KMS-11 (cell line): ENCODE data around the gene TMEM151B.

ENCODE experiments used
- H2AFZ ChIP-seq: fragments of 200-600 bp; sonication (generic); 2 replicates; pipeline ENCODE4 v1.6.1; 2016; ENCODE audit warnings: antibody characterized with exemption, mixed run types, low read depth
- H3K27ac ChIP-seq: fragments of 200-600 bp; sonication (generic); 2 replicates; pipeline ENCODE4 v1.6.1; 2016; ENCODE audit warnings: mild to moderate bottlenecking, mixed run types
- H3K27me3 ChIP-seq: fragments of 200-600 bp; sonication (generic); 2 replicates; pipeline ENCODE4 v1.6.1; 2017; ENCODE audit warnings: mild to moderate bottlenecking, low read depth, mixed run types, moderate library complexity; ENCODE audit not compliant: insufficient read depth
- H3K36me3 ChIP-seq: fragments of 200-600 bp; sonication (generic); 2 replicates; pipeline ENCODE4 v1.6.1; 2017; ENCODE audit warnings: mild to moderate bottlenecking, mixed run types; ENCODE audit not compliant: insufficient read depth
- H3K4me1 ChIP-seq: fragments of 200-600 bp; sonication (generic); 2 replicates; pipeline ENCODE4 v1.6.1; 2016; ENCODE audit warnings: mild to moderate bottlenecking, low read depth, mixed run types; ENCODE audit not compliant: poor library complexity, severe bottlenecking
- H3K4me2 ChIP-seq: fragments of 200-600 bp; sonication (generic); 2 replicates; pipeline ENCODE4 v1.7.0; 2016; ENCODE audit warnings: mild to moderate bottlenecking, mixed run types
- H3K4me3 ChIP-seq: fragments of 200-600 bp; sonication (generic); IDR thresholded peaks from 2 replicates; pipeline ENCODE4 v1.6.1; 2017; ENCODE audit warnings: low read depth, low read length, mixed read lengths; ENCODE audit not compliant: insufficient read depth
- H3K79me2 ChIP-seq: fragments of 200-600 bp; sonication (generic); 2 replicates; pipeline ENCODE4 v1.6.1; 2016; ENCODE audit warnings: low read depth, mixed run types; ENCODE audit not compliant: insufficient read depth
- H3K9ac ChIP-seq: fragments of 200-600 bp; sonication (generic); 2 replicates; pipeline ENCODE4 v1.6.1; 2016; ENCODE audit warnings: mild to moderate bottlenecking, mixed run types
- H4K20me1 ChIP-seq: fragments of 200-600 bp; sonication (generic); 2 replicates; pipeline ENCODE4 v1.6.1; 2016; ENCODE audit warnings: mild to moderate bottlenecking, mixed run types; ENCODE audit not compliant: insufficient read depth
- TF ChIP-seq, protein P1 (sequence below): fragments of 200-600 bp; sonication (generic); conservative IDR thresholded peaks from 2 replicates; pipeline ENCODE4 v1.6.1; 2017; ENCODE audit warnings: low read depth, mild to moderate bottlenecking, antibody characterized with exemption, low read length, moderate library complexity, mixed read lengths

TMEM151B gene

DNA sequence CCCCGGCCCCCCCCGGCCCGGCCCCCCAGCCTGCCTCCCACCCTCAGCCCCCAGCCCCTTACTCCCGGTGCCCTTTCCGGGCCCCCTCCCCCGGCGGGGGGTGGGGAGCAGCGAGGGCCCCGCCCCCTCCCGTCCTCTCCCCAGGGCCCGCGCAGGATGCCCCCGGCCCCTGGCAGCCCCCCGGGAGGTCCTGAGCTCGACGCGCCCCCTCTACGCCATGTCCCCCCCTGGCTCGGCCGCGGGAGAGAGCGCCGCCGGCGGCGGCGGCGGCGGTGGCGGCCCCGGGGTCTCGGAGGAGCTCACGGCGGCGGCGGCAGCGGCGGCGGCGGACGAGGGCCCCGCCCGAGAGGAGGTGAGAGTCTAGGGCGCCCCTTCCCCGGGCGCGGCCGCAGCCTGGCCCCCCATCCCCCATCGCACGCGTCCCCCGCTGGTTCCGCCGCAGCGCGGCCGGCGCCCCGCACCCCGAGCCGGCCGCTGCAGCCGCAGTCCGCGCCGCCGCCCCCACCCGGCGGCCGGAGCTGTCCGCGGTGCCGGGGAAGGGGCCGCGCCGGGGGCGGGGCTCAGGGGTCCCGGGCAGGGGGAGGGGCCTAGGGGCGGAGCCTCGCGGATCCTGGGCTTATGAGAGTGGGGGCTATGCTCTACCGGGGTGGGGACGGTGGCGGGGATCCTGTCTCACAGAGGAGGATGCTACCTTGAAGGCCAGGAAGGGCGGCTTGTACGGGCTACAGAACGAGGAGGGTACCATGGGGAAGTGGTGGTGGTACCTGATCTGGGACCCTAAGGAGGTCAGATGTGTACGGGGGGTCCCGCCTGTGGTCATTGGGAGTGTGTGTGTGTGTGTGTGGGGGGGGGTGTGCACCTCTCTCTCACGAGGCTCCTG lies 516 bp downstream of the TMEM151B start:
- Histone ChIP-seq H3K4me3 (no peak overlapping the region), H3K27me3 (peaks cover 40% of the 10 kb centered on the region)

DNA sequence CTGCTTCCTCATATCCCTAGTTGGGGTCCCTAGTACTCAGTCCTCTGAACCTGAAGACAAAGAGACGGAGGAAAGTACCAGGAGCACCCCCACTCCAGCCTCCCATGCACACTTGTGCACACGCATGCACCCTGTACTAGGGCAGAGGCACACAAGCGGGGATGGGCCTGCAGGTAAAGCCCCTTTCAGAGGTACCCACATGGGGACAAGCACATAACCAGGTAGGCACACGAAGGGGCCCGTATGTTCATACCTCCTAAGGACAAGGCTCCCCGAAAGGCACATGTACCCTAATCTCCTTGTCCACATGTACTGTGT lies 1.1 kb downstream of the TMEM151B start:
- TF ChIP-seq, protein P1, sequence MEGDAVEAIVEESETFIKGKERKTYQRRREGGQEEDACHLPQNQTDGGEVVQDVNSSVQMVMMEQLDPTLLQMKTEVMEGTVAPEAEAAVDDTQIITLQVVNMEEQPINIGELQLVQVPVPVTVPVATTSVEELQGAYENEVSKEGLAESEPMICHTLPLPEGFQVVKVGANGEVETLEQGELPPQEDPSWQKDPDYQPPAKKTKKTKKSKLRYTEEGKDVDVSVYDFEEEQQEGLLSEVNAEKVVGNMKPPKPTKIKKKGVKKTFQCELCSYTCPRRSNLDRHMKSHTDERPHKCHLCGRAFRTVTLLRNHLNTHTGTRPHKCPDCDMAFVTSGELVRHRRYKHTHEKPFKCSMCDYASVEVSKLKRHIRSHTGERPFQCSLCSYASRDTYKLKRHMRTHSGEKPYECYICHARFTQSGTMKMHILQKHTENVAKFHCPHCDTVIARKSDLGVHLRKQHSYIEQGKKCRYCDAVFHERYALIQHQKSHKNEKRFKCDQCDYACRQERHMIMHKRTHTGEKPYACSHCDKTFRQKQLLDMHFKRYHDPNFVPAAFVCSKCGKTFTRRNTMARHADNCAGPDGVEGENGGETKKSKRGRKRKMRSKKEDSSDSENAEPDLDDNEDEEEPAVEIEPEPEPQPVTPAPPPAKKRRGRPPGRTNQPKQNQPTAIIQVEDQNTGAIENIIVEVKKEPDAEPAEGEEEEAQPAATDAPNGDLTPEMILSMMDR: no peak
- Histone ChIP-seq H3K4me3 (no peak overlapping the region), H3K36me3 (no peaks in the 10 kb centered on the region), H3K79me2 (no peaks in the 10 kb centered on the region), H3K27me3 (peaks cover 40% of the 10 kb centered on the region), H2AFZ (no peak overlapping the region), H3K4me2 (no peak overlapping the region), H3K9ac (no peak overlapping the region), H3K4me1 (peaks cover 15% of the 10 kb centered on the region), H4K20me1 (no peaks in the 10 kb centered on the region), H3K27ac (no peak overlapping the region)

More for the DNA sequence above, 516 bp downstream of the TMEM151B start:
- TF ChIP-seq, protein P1: no peak
- H4K20me1 ChIP-seq: no peaks in the 10 kb centered on the region
- H3K4me2 ChIP-seq: no peak overlapping the region
- H3K9ac ChIP-seq: no peak overlapping the region
- H3K4me1 ChIP-seq: peaks cover 21% of the 10 kb centered on the region
- H3K79me2 ChIP-seq: no peaks in the 10 kb centered on the region
- no peak overlapping the region for H3K27ac ChIP-seq
- no peak overlapping the region for H2AFZ ChIP-seq
- H3K36me3 ChIP-seq: no peaks in the 10 kb centered on the region

DNA sequence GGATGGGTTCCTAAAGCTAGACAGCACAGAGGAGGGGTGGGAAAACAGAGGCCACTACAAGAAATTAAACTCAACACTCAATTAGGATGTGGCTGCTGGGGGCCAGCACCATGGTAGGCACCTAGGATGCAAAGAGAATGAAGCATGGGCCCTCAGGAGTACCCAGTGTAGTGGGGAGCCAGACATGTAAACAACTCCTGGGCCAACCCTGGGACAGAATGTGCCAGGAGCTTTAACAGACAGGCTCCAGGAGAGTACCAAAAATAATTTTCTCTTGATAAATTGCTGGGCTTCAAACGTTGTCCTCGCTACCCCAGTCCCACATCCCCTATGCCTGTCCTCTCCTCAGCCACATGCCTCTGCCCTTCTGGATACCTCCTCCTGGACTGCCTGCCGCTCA lies 1.7 kb downstream of the TMEM151B start:
- no peak overlapping the region for H3K9ac ChIP-seq
- H3K4me2 ChIP-seq: no peak overlapping the region
- H3K27me3 ChIP-seq: peaks cover 40% of the 10 kb centered on the region
- TF ChIP-seq, protein P1: no peak
- no peaks in the 10 kb centered on the region for H3K36me3 ChIP-seq
- no peak overlapping the region for H2AFZ ChIP-seq
- H3K27ac ChIP-seq: no peak overlapping the region
- H3K4me3 ChIP-seq: no peak overlapping the region
- H3K79me2 ChIP-seq: no peaks in the 10 kb centered on the region
- H4K20me1 ChIP-seq: no peaks in the 10 kb centered on the region
- peaks cover 10% of the 10 kb centered on the region for H3K4me1 ChIP-seq

DNA sequence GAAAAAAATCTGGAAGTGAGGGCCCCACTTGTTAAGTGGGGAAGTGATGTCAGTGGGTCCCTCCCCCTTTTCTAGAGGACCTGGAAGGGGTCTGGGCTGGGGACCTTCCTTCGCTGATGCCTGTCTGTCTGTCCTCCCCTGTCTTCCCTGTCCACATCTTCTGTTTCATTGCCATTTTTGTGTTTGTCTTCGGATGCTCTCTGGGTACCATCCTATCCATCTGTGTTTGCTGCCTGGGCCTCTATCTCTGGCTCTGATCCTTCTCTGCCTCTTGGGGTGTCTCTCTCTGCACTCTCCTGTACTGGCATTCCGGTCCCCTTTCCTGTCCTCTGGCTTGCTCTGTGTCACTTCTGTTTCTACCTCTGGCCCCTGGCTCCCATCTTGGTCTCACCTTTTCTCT lies 2.3 kb downstream of the TMEM151B start:
- no peak overlapping the region for H3K4me3 ChIP-seq
- no peak overlapping the region for H3K27ac ChIP-seq

More for the DNA sequence above, 2.3 kb downstream of the TMEM151B start:
- Histone ChIP-seq H4K20me1 (no peaks in the 10 kb centered on the region), H3K4me1 (peaks cover 5% of the 10 kb centered on the region), H3K36me3 (no peaks in the 10 kb centered on the region), H3K9ac (no peak overlapping the region), H2AFZ (no peak overlapping the region), H3K79me2 (no peaks in the 10 kb centered on the region), H3K27me3 (peaks cover 46% of the 10 kb centered on the region), H3K4me2 (no peak overlapping the region)
- TF ChIP-seq, protein P1: no peak
